ENCODE measurements around the gene SLC6A13. TPM values are rescaled to one million over a fixed set of nuclear protein-coding genes. Genes with fewer than 3 reads are reported as not detected.
"Not testable (repeated sequence)": the region's sequence is repeated elsewhere in the genome, so short reads cannot be mapped to it uniquely, and the experiment has no call there.

Gene SLC6A13
- total RNA-seq, result under 1 TPM; 0.68 to 0.69 TPM

- Mint-ChIP-seq H3K4me3 (no peak within 1 kb of the TSS), H3K9me3 (no peaks in the 10 kb centered on the region), H3K36me3 (peaks cover 1% of the 10 kb centered on the region), H3K27ac (no peak within 1 kb of the TSS), H3K27me3 (peaks cover 12% of the 10 kb centered on the region), H3K4me1 (peaks cover 7% of the 10 kb centered on the region)
- POLR2A ChIA-PET, result no interaction called here
- ATAC-seq (ENCODE audit: low read depth), result no peak
- DNase-seq, result no peak
These were observed at the start of gene SLC6A13 for GRCh38 chr12:262817-263216. TSS of gene SLC6A13 (minus strand) at chr12:262836. CDS start at chr12:260052, 2,784 bp downstream.

DNA sequence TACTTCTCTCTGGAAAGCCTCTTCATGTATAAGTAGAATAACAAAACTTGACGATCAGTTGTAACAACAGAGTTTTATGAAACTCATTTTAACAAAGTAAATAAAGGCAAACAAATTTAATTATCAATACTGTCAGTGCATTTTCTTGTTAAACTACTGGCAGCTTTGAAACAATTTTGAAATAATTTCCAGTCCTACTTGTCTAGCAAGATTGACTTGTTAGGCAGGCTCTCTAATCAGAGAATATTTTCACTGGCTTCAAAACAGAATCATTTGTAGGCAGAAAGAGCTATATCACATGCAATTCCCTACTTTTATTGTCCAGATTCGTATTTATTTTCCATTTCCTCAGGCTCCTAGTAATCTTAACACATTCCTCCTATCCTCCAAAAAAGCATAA, 45.9 kb upstream of the SLC6A13 start:
- peaks cover 5% of the 10 kb centered on the region for H3K4me1 Mint-ChIP-seq
- no peaks in the 10 kb centered on the region for H3K27me3 Mint-ChIP-seq
- H3K36me3 Mint-ChIP-seq, result peaks cover 60% of the 10 kb centered on the region
- DNase-seq (no peak), ATAC-seq (ENCODE audit: low read depth) (no peak)
- H3K27ac Mint-ChIP-seq, result no peak overlapping the region
- peaks cover 2% of the 10 kb centered on the region for H3K9me3 Mint-ChIP-seq
- POLR2A ChIA-PET, result no interaction called here
- H3K4me3 Mint-ChIP-seq, result no peak overlapping the region

DNA sequence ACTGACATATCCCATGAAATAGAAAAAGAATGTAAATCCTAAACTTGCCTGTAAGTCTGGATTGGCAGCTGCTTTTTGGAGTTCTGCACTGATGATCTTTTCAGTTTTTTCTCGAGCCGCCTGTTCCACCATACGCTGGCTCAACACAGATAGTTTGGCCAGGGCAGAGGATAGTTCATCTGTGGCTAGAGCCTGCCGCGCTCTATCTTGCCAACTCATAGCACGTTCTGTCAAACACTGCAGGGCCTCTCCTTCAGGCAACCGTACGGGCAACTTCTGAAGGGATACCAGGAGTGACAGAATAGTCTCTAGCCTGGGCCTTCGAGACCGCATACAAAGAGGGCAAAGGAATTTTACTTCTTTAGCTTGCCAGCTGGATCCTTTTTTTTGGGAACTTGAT, 44.8 kb upstream of the SLC6A13 start:
- Mint-ChIP-seq H3K4me3 (no peak overlapping the region), H3K27me3 (no peaks in the 10 kb centered on the region), H3K27ac (no peak overlapping the region), H3K36me3 (peaks cover 65% of the 10 kb centered on the region), H3K9me3 (peaks cover 3% of the 10 kb centered on the region), H3K4me1 (peaks cover 13% of the 10 kb centered on the region)
- POLR2A ChIA-PET, result no interaction called here
- DNase-seq (no peak), ATAC-seq (ENCODE audit: low read depth) (no peak)

DNA sequence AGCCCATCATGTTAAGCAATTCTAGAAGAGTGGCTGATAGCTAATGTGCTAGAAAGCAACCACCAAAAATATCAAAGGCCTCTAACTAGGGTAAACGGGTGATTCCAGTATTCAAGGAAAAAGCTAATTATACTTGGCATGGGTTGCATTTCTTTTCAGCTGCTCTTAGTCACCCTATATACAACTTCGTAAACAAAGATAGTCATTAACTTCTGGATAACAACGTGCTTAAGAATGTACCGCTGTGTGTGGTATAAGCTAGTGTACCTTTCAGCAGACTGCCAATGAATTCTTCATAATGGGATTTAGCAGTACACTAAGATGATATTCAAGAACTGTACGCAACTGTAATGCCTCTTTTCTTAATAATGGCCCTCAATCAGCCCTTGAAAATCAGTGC, 42.2 kb upstream of the SLC6A13 start:
- DNase-seq, result no peak
- H3K4me3 Mint-ChIP-seq, result no peak overlapping the region
- POLR2A ChIA-PET, result no interaction called here
- peaks cover 18% of the 10 kb centered on the region for H3K4me1 Mint-ChIP-seq
- peaks cover 15% of the 10 kb centered on the region for H3K9me3 Mint-ChIP-seq
- no peak overlapping the region for H3K27ac Mint-ChIP-seq
- H3K27me3 Mint-ChIP-seq, result no peaks in the 10 kb centered on the region
- H3K36me3 Mint-ChIP-seq, result peaks cover 80% of the 10 kb centered on the region
- no peak for ATAC-seq (ENCODE audit: low read depth)

- DNase-seq; H3K27me3 Mint-ChIP-seq; H3K4me3 Mint-ChIP-seq; POLR2A ChIA-PET; ATAC-seq (ENCODE audit: low read depth): not testable (repeated sequence)
- Mint-ChIP-seq H3K36me3 (peaks cover 84% of the 10 kb centered on the region), H3K9me3 (peaks cover 17% of the 10 kb centered on the region), H3K27ac (peak overlapping the region; percentile 21), H3K4me1 (peaks cover 23% of the 10 kb centered on the region)
These were observed 40.1 kb upstream of the SLC6A13 start for GRCh38 chr12:302766-303165.

DNA sequence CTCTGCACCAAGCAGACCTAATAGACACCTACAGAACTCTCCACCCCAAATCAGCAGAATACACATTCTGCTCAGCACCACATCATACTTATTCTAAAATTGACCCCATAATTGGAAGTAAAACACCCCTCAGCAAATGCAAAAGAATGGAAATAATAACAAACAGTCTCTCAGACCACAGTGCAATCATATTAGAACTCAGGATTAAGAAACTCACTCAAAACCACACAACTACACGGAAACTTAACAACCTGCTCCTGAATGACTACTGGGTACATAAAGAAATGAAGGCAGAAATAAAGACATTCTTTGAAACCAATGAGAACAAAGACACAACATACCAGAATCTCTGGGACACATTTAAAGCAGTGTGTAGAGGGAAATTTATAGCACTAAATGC, 37.5 kb upstream of the SLC6A13 start:
- ATAC-seq (ENCODE audit: low read depth); POLR2A ChIA-PET; H3K4me3 Mint-ChIP-seq; DNase-seq; H3K27ac Mint-ChIP-seq; H3K27me3 Mint-ChIP-seq: not testable (repeated sequence)
- H3K9me3 Mint-ChIP-seq, result peaks cover 17% of the 10 kb centered on the region
- peaks cover 23% of the 10 kb centered on the region for H3K4me1 Mint-ChIP-seq
- peaks cover 84% of the 10 kb centered on the region for H3K36me3 Mint-ChIP-seq

- Mint-ChIP-seq H3K4me1 (peaks cover 22% of the 10 kb centered on the region), H3K36me3 (peaks cover 87% of the 10 kb centered on the region), H3K9me3 (peaks cover 16% of the 10 kb centered on the region)
- H3K27me3 Mint-ChIP-seq; ATAC-seq (ENCODE audit: low read depth); H3K4me3 Mint-ChIP-seq; H3K27ac Mint-ChIP-seq; POLR2A ChIA-PET; DNase-seq: not testable (repeated sequence)
These were observed 36.9 kb upstream of the SLC6A13 start for GRCh38 chr12:299511-299910.

- H3K27me3 Mint-ChIP-seq; ATAC-seq (ENCODE audit: low read depth); H3K4me3 Mint-ChIP-seq; H3K27ac Mint-ChIP-seq; POLR2A ChIA-PET; DNase-seq: not testable (repeated sequence)
- Mint-ChIP-seq H3K9me3 (peaks cover 14% of the 10 kb centered on the region), H3K36me3 (peaks cover 83% of the 10 kb centered on the region), H3K4me1 (peaks cover 18% of the 10 kb centered on the region)
These were observed 35.4 kb upstream of the SLC6A13 start for GRCh38 chr12:298059-298458.

DNA sequence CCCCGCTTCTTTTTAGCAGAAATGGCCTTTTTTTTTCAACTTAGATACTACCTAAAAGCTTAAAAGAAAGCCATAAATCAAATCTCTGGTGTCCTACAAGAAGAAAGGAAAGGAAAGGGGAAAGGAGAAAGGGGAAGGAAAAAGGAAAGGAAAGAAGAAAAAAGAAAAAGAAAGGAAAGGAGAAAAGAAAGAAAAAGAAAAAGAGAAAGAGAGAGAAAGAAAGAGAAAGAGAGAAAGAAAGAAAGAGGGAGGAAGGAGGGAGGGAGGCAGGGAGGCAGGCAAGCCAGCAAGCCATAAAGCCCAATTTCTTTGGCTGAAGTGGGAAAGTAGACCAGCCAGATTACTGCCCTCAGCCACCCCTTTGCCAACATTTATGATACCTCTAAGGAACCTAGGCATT, 32.5 kb upstream of the SLC6A13 start:
- Mint-ChIP-seq H3K36me3 (peaks cover 71% of the 10 kb centered on the region), H3K9me3 (peaks cover 4% of the 10 kb centered on the region), H3K4me3 (no peak overlapping the region), H3K27ac (no peak overlapping the region), H3K4me1 (peaks cover 6% of the 10 kb centered on the region), H3K27me3 (no peaks in the 10 kb centered on the region)
- POLR2A ChIA-PET, result no interaction called here
- ATAC-seq (ENCODE audit: low read depth), result no peak
- no peak for DNase-seq

DNA sequence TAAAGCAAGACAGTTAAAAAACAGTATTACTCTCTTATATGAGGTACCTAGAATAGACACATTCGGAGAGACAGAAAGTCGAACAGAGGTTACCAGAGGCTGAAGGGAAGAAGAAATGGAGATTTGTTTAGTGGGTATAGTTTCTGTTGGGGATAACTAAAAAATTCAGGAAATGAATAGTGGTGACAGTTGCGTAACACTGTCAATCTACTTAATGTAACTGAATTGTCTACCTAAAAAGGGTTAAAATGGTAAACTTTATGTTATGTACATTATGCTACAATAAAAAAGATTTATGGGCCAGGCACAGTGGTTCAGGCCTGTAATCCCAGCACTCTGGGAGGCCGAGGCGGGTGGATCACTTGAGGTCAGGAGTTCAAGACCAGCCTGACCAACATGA, 30.6 kb upstream of the SLC6A13 start:
- POLR2A ChIA-PET, result no interaction called here
- Mint-ChIP-seq H3K4me3 (no peak overlapping the region), H3K27ac (no peak overlapping the region), H3K9me3 (no peaks in the 10 kb centered on the region), H3K4me1 (peaks cover 2% of the 10 kb centered on the region), H3K27me3 (no peaks in the 10 kb centered on the region), H3K36me3 (peaks cover 63% of the 10 kb centered on the region)
- ATAC-seq (ENCODE audit: low read depth) (no peak), DNase-seq (no peak)

- no peak overlapping the region for H3K27ac Mint-ChIP-seq
- peaks cover 1% of the 10 kb centered on the region for H3K4me1 Mint-ChIP-seq
- peaks cover 64% of the 10 kb centered on the region for H3K36me3 Mint-ChIP-seq
- POLR2A ChIA-PET, result no interaction called here
- ATAC-seq (ENCODE audit: low read depth), result no peak
- no peaks in the 10 kb centered on the region for H3K9me3 Mint-ChIP-seq
- H3K27me3 Mint-ChIP-seq, result no peaks in the 10 kb centered on the region
- DNase-seq, result no peak
- no peak overlapping the region for H3K4me3 Mint-ChIP-seq
These were observed 29.6 kb upstream of the SLC6A13 start for GRCh38 chr12:292186-292585.

DNA sequence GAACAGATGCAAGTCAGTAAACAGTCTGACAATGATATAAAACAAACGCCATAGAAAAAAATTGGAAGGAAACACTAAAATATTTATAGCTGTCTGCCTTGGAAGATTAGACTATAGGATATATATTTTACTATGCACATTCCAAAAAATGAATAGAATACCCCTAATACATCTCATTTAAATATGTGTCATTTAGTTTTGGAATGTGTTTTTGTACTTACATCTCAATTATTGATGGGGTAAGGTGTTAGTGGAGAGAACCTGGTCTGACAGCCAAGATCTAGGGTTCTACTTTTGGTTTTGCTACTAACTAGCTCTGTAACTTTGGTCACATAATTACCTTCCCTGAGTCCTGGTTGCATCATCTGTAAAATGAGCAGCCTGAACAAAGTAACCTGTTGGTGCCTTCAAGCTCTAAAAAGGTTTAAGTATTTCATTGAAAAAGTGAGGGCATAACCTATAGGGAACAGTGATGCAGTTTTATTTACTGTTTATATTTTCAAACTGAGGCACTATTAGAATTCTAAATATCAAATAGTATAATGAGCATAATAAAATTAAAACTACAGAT, 28.6 kb upstream of the SLC6A13 start:
- Mint-ChIP-seq H3K4me3 (no peak overlapping the region), H3K9me3 (no peaks in the 10 kb centered on the region), H3K27me3 (no peaks in the 10 kb centered on the region), H3K4me1 (peaks cover 1% of the 10 kb centered on the region), H3K36me3 (peaks cover 69% of the 10 kb centered on the region), H3K27ac (no peak overlapping the region)
- ATAC-seq (ENCODE audit: low read depth), result no peak
- POLR2A ChIA-PET, result no interaction called here
- DNase-seq, result no peak

DNA sequence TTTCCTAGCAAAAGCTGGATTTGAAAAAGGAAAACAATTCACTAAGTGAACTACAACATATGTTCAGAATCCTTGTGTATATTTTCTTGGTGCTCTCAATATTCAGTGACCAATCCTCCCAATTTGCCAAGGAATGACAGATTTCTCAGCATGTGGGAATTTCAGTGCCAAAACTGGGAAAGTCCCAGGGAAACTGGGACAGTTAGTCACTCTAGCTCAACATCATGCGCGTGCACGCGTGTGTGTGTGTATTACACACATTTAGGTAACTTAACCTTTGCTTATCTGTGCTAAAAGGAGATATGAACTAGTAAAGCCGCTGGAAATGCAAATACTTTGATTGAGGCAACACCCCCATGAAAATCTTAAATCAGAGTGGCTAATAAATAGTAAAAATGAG, 26.1 kb upstream of the SLC6A13 start:
- POLR2A ChIA-PET, result no interaction called here
- peaks cover 67% of the 10 kb centered on the region for H3K36me3 Mint-ChIP-seq
- no peak overlapping the region for H3K27ac Mint-ChIP-seq
- no peak for DNase-seq
- no peaks in the 10 kb centered on the region for H3K9me3 Mint-ChIP-seq
- peaks cover 3% of the 10 kb centered on the region for H3K4me1 Mint-ChIP-seq
- H3K4me3 Mint-ChIP-seq, result no peak overlapping the region
- ATAC-seq (ENCODE audit: low read depth), result no peak
- no peaks in the 10 kb centered on the region for H3K27me3 Mint-ChIP-seq

- Mint-ChIP-seq H3K4me1 (peaks cover 3% of the 10 kb centered on the region), H3K27ac (no peak overlapping the region), H3K4me3 (no peak overlapping the region), H3K36me3 (peaks cover 62% of the 10 kb centered on the region), H3K27me3 (no peaks in the 10 kb centered on the region), H3K9me3 (no peaks in the 10 kb centered on the region)
- DNase-seq (no peak), ATAC-seq (ENCODE audit: low read depth) (no peak)
- POLR2A ChIA-PET, result interaction anchor here (0.7 kb wide), 1 partner anchor 862 kb away, joined by 3 read pairs; no protein-coding TSS in a partner anchor
These were observed 24.1 kb upstream of the SLC6A13 start for GRCh38 chr12:286531-287300.

Measured in activated naive CD8-positive, alpha-beta T cell treated with anti-CD3 and anti-CD28 coated beads, Interleukin-2, amount 10 ng/mL, durations not matched to agents 7 days and 5 days (primary cell).